Measurements from ENCODE around the gene MT1G. TPM values are rescaled to one million over a fixed set of nuclear protein-coding genes. Genes with fewer than 3 reads are reported as not detected.

MT1G gene
- total RNA-seq, 4 donors from 2014 or later: 17.8 to 5,605 (median 130) TPM

GRCh38 chr16:56651586-56651985 lies 16.3 kb downstream of the MT1G start, which contains the start of gene MT1B:
TSS of gene MT1B (plus strand) at chr16:56651886. CDS start at chr16:56651954, 68 bp downstream.
- no peaks in the 10 kb centered on the region for H3K36me3 ChIP-seq
- H3K4me1 ChIP-seq: no peaks in the 10 kb centered on the region
- H3K9me3 ChIP-seq: no peaks in the 10 kb centered on the region
- no peak within 1 kb of the TSS for H3K4me3 ChIP-seq
- TF ChIP-seq POLR2A (IDR thresholded peaks at IDR 0.05): no peak
- no peak for TF ChIP-seq CTCF (IDR thresholded peaks at IDR 0.05)
- H3K27ac ChIP-seq: no peak within 1 kb of the TSS
- no peak for DNase-seq
- no peaks in the 10 kb centered on the region for H3K27me3 ChIP-seq

GRCh38 chr16:56649820-56650219 lies 18.0 kb downstream of the MT1G start:
- Histone ChIP-seq H3K36me3 (no peaks in the 10 kb centered on the region), H3K4me3 (no peak overlapping the region), H3K9me3 (no peaks in the 10 kb centered on the region), H3K4me1 (no peaks in the 10 kb centered on the region), H3K27me3 (no peaks in the 10 kb centered on the region), H3K27ac (no peak overlapping the region)
- TF ChIP-seq POLR2A (IDR thresholded peaks at IDR 0.05) (no peak), CTCF (IDR thresholded peaks at IDR 0.05) (no peak)
- no peak for DNase-seq

GRCh38 chr16:56649271-56649670 lies 18.6 kb downstream of the MT1G start:
- H3K27me3 ChIP-seq: no peaks in the 10 kb centered on the region
- no peak for DNase-seq
- H3K4me3 ChIP-seq: no peak overlapping the region
- no peak overlapping the region for H3K27ac ChIP-seq
- H3K9me3 ChIP-seq: no peaks in the 10 kb centered on the region
- no peaks in the 10 kb centered on the region for H3K36me3 ChIP-seq
- peaks cover 0 to 2% (median 0%) of the 10 kb centered on the region in 4 donors for H3K4me1 ChIP-seq
- no peak for TF ChIP-seq POLR2A (IDR thresholded peaks at IDR 0.05)
- TF ChIP-seq CTCF (IDR thresholded peaks at IDR 0.05): no peak

- peaks cover 0 to 15% (median 6%) of the 10 kb centered on the region in 4 donors for H3K4me1 ChIP-seq
- no peaks in the 10 kb centered on the region for H3K9me3 ChIP-seq
- no peak overlapping the region for H3K4me3 ChIP-seq
- no peaks in the 10 kb centered on the region for H3K27me3 ChIP-seq
- DNase-seq: peak in 2 of 3 donors; percentile 65 to 86
- no peaks in the 10 kb centered on the region for H3K36me3 ChIP-seq
- TF ChIP-seq POLR2A (IDR thresholded peaks at IDR 0.05) (no peak), CTCF (IDR thresholded peaks at IDR 0.05) (peak in 3 of 6 experiments; percentile 5 to 21 (median 20))
- peak overlapping the region in 2 of 4 donors; percentile 31 to 59 for H3K27ac ChIP-seq
Observed at GRCh38 chr16:56647641-56648431, 20.0 kb downstream of the MT1G start.

GRCh38 chr16:56645838-56646237 lies 22.0 kb downstream of the MT1G start:
- Histone ChIP-seq H3K27me3 (no peaks in the 10 kb centered on the region), H3K9me3 (no peaks in the 10 kb centered on the region), H3K27ac (no peak overlapping the region), H3K4me3 (no peak overlapping the region), H3K36me3 (no peaks in the 10 kb centered on the region), H3K4me1 (peaks cover 0 to 17% (median 7%) of the 10 kb centered on the region in 4 donors)
- TF ChIP-seq CTCF (IDR thresholded peaks at IDR 0.05) (no peak), POLR2A (IDR thresholded peaks at IDR 0.05) (no peak)
- no peak for DNase-seq
